HK-2 (cell line): ENCODE measurements around the gene GUCY2F.

Experiments
- DNase-seq: peaks from one replicate; pipeline ENCODE4 v3.0.0-alpha.2; 2018; ENCODE audit not compliant: unreplicated experiment

Gene GUCY2F

DNA sequence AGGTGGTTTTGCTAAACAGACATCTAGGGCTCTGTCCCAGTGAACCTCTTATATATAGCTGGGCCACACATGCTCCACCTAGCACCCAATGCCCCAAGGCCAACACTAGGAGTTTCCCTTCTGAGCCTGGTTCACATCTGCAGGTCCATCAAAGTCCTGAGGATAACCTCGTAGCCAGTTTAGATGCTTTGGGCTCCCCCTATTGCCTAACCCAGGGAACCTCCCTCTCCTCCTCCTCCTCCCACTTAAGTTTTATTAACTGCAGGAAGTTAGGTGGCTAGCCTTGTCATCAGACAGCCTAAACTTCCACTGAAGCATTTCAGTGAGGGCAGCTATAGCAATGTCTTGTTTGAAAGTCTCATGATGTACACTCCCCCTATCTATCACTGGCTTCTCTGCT, 88.0 kb downstream of the GUCY2F start:
- no peak for DNase-seq

GRCh38 chrX:109392895-109393294, 89.0 kb downstream of the GUCY2F start:
- no peak for DNase-seq

GRCh38 chrX:109390556-109390955, 91.3 kb downstream of the GUCY2F start:
- DNase-seq = no peak

GRCh38 chrX:109389917-109390316, 92.0 kb downstream of the GUCY2F start:
- DNase-seq = no peak

DNA sequence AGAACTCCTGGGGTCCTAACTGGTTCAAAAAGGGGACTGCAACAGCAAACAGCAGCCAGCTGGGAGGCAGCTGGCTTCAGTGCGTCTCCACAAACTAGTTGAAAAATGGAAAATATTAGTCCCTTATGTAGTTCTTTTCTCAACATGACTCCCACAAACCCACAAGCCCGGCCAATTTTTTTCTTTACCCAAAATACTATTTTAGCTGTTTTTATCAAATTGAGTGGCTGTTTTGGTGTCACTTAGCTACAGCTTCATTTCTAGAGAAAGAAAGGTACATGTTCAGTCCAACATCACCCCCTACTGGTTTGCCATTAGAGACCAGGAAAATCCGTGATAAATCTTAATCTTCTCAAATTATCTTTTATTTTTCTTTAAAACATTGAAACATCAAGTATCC, 97.2 kb downstream of the GUCY2F start:
- DNase-seq = no peak

DNA sequence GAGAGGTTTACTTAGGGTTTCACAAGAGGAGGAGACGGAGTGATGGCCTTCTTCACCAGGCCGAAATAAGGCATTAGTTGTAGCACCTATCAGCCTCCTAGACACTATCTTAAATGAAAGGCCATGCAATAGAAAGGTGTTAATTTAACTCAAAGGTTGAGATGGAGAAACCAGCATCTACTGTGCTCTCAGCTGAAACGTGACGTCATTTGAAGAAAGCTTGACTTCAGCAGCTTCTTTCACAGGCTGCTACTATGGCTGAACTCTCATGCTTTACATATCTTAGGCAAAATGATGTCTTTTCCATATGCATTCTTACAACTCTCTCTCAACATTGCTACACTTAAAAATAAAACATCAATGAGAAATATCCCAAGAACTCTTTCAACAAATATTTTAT, 99.6 kb downstream of the GUCY2F start:
- DNase-seq = no peak

DNA sequence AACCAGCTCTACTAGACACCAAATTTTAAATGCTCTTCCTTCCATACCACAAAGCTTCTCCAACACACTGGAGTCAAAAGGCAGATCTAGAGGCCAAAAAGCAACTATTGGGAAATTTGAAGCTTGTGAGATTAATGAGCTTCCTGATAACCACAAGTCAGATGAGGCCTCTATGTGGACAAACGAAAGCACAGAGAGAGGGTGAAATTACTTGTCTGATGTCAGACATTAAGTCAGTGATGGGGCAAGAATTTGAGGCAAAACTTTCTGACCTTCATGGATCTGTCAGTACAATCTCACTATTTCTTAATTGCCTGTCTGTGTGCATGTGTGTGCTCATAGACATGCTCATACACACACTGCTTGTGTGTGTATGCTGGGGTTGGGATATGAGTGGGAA, 103.6 kb downstream of the GUCY2F start:
- no peak for DNase-seq

GRCh38 chrX:109374262-109374960, 107.5 kb downstream of the GUCY2F start:
- DNase-seq = no peak

DNA sequence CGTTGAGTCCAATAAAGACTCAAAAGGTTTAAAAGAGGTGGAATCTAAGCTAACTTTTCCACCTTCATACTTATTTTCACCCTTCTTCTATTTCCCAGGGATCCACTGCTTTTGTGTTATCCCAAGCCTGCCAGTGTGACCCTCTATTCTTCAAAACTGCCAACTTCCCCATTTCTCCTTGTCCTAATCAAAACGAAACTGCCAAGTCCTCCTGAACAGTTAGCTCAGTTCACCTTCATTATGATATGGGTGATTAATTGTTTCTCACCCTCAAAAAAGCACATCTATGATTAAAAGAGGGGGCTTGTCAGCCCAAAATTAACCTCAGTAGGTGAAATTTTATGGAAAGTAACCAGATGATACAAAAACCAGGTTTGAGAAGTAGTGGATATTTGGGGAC, 108.4 kb downstream of the GUCY2F start:
- DNase-seq = no peak

- no peak for DNase-seq
Observed at GRCh38 chrX:109372716-109373115, 109.2 kb downstream of the GUCY2F start.

DNA sequence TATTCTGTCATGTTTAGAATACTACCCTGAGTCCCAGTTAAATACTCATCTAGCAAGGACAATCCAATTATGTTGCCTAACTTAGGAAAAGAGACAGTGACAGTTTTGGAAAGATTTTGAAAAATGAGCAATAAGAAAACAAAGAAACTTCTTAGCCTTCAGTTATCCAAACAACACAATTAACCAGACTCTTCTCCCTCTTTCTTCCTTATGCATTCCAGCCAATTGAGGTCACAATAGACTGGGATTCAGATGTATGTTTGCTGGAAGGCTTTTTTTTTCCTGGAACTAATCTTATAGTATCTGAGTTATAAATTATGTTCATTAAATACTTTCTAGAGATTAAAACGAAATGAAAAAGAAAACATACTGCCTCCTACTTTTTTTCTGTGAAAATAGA, 109.6 kb downstream of the GUCY2F start:
- no peak for DNase-seq

- DNase-seq = no peak
Observed at GRCh38 chrX:109362101-109362500, 119.8 kb downstream of the GUCY2F start.

DNA sequence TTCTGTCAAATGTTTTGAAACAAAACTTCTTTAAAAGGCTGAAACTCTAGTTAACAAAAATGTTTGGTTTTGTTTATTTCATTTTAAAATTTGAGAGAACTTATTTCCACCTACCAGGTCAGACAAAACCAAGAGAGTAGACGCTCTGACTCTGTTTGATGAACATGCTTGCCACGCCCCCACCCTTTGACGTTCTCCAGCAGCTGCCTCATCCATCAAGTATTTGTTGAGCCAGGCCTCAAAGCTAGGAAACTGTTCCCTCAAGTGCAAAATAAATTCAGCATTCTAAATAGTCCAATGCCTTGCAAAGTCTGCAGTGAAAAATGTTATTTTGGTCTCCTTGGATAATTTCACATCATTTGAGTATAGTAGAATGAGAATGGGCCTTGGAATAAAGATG, 121.6 kb downstream of the GUCY2F start:
- DNase-seq = no peak

GRCh38 chrX:109357706-109358105, 124.2 kb downstream of the GUCY2F start:
- no peak for DNase-seq

DNA sequence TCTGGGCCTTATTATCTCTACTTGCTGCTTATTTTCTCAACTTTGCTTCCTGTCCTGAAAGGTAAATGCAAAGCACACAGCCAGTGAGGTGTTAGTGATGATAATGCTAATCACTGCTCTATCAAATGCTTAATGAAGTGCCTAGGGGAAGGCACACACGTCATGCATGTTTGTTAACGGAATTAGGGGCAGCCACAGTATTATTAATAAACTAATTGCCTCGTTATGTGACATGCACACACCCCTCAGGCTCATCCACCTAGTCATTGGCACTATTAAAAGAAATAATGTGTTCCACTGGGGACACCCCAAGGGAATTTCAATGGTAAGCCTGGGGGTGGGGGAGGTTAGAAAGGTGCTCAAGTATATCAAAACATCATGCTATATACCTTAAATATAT, 125.2 kb downstream of the GUCY2F start:
- no peak for DNase-seq

DNA sequence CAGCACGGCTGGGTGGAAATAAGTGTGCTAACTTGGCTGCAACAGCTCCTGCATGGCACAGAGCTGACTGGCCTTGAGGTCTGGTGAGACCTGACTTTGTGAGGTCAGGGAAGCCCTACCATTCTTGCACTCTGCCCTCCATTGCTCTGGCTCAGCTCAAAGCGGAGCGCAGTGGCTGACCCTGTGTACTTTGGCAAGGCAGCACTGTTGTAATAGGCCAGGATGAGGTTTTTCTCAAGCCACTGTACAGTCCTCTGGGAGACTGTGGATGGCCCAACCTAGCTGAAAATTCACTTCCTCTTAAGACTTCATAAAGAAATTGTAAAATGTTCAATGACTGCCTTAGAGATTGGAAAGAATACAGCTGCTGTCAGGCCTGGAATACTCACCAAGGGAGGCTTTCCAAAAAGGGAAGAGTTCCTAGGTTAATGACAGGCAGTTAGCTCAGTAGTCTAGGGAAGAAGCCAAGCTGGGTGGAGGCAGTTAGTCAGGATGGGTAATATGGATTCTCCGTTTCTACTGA, 129.8 kb downstream of the GUCY2F start:
- no peak for DNase-seq

DNA sequence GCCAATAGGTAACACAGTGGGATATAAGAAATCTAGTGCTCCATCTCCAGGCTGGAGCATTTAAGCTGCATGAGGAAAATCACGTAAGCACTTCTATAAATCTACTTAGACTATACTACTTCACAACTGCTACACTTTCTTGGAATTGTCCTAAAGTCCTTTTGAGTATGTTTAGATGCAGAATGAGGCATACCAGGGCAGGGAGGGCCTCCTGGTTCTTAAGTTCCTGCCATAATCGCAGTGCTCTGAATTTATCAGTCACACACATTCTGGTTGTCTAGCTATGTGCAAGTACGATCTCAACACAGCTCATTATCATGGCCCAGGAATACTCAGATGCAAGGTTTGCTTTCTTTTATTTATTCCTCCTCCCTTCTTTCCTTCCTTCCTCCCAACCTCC, 130.3 kb downstream of the GUCY2F start:
- DNase-seq = no peak

DNA sequence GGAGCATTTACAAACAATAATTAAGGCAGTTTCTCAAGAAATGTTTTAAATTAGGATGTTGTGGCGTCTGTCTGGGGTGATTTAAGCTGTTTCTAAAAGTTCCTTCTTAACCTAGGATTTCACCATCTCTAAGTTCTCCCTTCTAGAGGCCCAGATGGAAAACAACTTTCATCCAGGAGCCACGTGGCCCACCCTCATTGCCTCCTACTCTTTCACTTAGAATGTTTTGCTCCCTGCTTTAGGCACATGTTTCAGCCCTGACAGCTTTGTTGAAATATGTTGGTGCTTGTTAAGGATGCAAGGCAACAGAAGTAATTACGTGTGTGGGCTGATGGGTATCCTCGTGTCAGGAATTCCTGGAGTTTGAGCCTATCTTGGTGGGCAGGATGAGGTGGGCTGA, 131.3 kb downstream of the GUCY2F start:
- DNase-seq = no peak

DNA sequence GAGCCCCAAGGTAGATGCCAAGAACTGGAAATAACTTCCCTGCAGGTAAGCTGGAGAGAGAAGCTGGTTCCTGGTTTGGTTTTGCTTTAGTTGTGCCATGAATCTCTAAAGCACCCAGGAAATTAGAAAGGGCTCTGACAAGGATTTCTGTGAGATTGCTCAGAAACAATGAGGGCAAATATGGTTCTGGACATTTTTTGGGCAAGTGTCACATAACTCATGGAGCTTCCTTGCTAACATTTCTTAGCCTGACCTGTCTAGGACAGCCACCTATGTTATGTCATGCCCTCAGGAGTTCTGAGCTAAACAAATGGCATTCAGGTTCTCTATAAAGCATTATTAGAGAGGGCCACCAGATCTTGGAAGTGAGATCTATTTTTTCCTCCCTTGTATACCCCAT, 131.8 kb downstream of the GUCY2F start:
- no peak for DNase-seq

GRCh38 chrX:109347632-109348031, 134.3 kb downstream of the GUCY2F start:
- no peak for DNase-seq

DNA sequence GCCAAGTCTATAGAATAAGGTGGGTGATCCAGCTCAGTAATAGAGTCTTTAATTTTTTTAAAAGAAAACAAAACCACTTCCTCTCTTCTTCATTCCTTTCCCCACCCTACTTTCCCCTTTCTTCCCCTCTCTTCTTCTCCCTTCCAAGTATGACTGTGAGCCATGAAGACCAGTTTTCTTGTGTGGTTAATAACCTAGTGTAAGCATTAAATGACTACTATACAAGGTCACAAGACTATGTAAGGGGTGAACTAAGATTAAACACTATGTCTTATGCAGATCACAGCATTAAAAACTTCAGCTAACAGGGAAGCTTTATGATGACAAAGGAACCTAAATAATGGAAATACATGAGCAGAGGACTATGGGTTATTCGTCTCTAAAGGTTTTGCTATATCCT, 135.4 kb downstream of the GUCY2F start:
- DNase-seq = no peak

- DNase-seq = no peak
Observed at GRCh38 chrX:109345856-109346255, 136.0 kb downstream of the GUCY2F start.

GRCh38 chrX:109344678-109345077, 137.2 kb downstream of the GUCY2F start:
- DNase-seq = no peak

DNA sequence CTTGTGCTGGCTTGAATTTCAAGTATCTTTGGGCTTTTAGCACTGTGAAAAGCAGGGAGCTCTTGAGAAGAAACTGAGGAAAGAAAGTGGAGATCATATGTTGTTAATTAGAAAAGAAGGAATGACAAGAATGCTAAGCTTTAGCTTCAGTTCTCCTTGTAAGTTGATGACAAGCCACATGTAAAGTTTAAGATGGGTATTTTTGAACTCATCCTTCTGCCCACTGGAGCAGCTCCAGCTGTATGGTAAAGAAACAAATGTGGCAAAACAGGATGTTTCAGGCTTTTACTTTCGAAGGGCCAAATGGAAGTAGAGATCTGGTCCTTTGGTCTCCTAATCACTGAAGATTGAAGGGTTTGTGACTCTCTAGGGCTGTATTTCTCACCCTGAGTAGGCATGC, 137.8 kb downstream of the GUCY2F start:
- no peak for DNase-seq
